Left lobe of liver (tissue), 2 donors: ENCODE measurements around the gene ZNF48. TPM values are rescaled to one million over a fixed set of nuclear protein-coding genes. Genes with fewer than 3 reads are reported as not detected.

Experiments used
- ATAC-seq: fragments of 200-7000 bp; cut with Tn5 transposase; one replicate; pipeline ENCODE4 v1.9.1; 2020; ENCODE audit warnings: mild to moderate bottlenecking, moderate library complexity
- DNase-seq: peaks from one replicate; pipeline ENCODE4 v3.0.0-alpha.2; 2020; ENCODE audit warnings: low spot score
- total RNA-seq: library from RNA; stranded (reverse); gene quantifications from one replicate; pipeline ENCODE4 v1.2.1, GENCODE V29; 2021
- donor health status: DM: no; HTN: no; CAD: no; lungs with moderate emphysema.
- donor health status: DM: no; HTN: yes; CAD: no.

Gene ZNF48
- total RNA-seq, 1 donor from 2014 or later = 5.4 TPM

- ATAC-seq (no peak), DNase-seq (no peak)
Measured at GRCh38 chr16:30434852-30435251, 39.6 kb downstream of the ZNF48 start.

GRCh38 chr16:30437511-30438046 lies 42.4 kb downstream of the ZNF48 start:
- DNase-seq (no peak), ATAC-seq (peak; percentile 44)

- no peak for ATAC-seq
Measured at GRCh38 chr16:30438835-30439234, 43.6 kb downstream of the ZNF48 start.

GRCh38 chr16:30439720-30440348 lies 44.6 kb downstream of the ZNF48 start:
- ATAC-seq (no peak), DNase-seq (no peak)

More at GRCh38 chr16:30438835-30439234, 43.6 kb downstream of the ZNF48 start:
- no peak for DNase-seq

GRCh38 chr16:30443631-30444030 lies 48.4 kb downstream of the ZNF48 start:
- no peak for DNase-seq
- ATAC-seq = no peak

- no peak for DNase-seq
- no peak for ATAC-seq
Measured at GRCh38 chr16:30444231-30445148, 49.3 kb downstream of the ZNF48 start.

- ATAC-seq (no peak), DNase-seq (no peak)
Measured at GRCh38 chr16:30445149-30445407, 49.9 kb downstream of the ZNF48 start.

- peak; percentile 77 for ATAC-seq
Measured at GRCh38 chr16:30445408-30446202, 50.4 kb downstream of the ZNF48 start, which contains the start of gene SEPHS2. SEPHS2 (minus strand) TSS chr16:30445874; CDS start chr16:30445727, 147 bp downstream.

GRCh38 chr16:30446203-30446595 lies 51.0 kb downstream of the ZNF48 start:
- peak; percentile 57 for DNase-seq

More at GRCh38 chr16:30445408-30446202, 50.4 kb downstream of the ZNF48 start, which contains the start of gene SEPHS2:
- DNase-seq = peak; percentile 100

GRCh38 chr16:30447512-30448226 lies 52.4 kb downstream of the ZNF48 start:
- peak; percentile 68 for DNase-seq
- peak; percentile 60 for ATAC-seq

More at GRCh38 chr16:30446203-30446595, 51.0 kb downstream of the ZNF48 start:
- peak; percentile 9 for ATAC-seq

GRCh38 chr16:30449116-30449435 lies 53.9 kb downstream of the ZNF48 start:
- DNase-seq = no peak
- ATAC-seq = no peak

Other genes starting within 250 kb of the ZNF48 start
- 8.5 TPM for gene CORO1A, start 211.8 kb upstream of the ZNF48 start, total RNA-seq
- gene BOLA2B, start 201.8 kb upstream of the ZNF48 start, total RNA-seq = 21.7 TPM
- 77.1 TPM for gene SLX1A, start 201.5 kb upstream of the ZNF48 start, total RNA-seq
- gene SULT1A3, start 196.2 kb upstream of the ZNF48 start, total RNA-seq = 22.8 TPM
- gene NPIPB13, start 146.9 kb upstream of the ZNF48 start, total RNA-seq = 6.2 TPM
- gene CD2BP2, start 40.1 kb upstream of the ZNF48 start, total RNA-seq = 15.4 TPM
- 14.1 TPM for gene TBC1D10B, start 24.9 kb upstream of the ZNF48 start, total RNA-seq
- gene MYL11, start 20.6 kb upstream of the ZNF48 start, total RNA-seq = not detected
- gene SEPTIN1, start 12.9 kb upstream of the ZNF48 start, total RNA-seq = 1.4 TPM
- 13.5 TPM for gene ZNF771, start 12.2 kb downstream of the ZNF48 start, total RNA-seq
- 11.1 TPM for gene DCTPP1, start 34.6 kb downstream of the ZNF48 start, total RNA-seq
- gene SEPHS2, start 50.5 kb downstream of the ZNF48 start, total RNA-seq = 199 TPM
- gene ITGAL, start 77.3 kb downstream of the ZNF48 start, total RNA-seq = 11.0 TPM
- 21.7 TPM for gene ZNF768, start 131.1 kb downstream of the ZNF48 start, total RNA-seq
- gene ZNF747, start 139.4 kb downstream of the ZNF48 start, total RNA-seq = 7.1 TPM
- 6.3 TPM for gene ZNF764, start 163.0 kb downstream of the ZNF48 start, total RNA-seq
- 8.8 TPM for gene ZNF688, start 176.3 kb downstream of the ZNF48 start, total RNA-seq
- gene ZNF785, start 190.3 kb downstream of the ZNF48 start, total RNA-seq = 11.8 TPM
- 4.9 TPM for gene ZNF689, start 215.0 kb downstream of the ZNF48 start, total RNA-seq